Measurements from ENCODE around the gene LY6G6F. TPM values are rescaled to one million over a fixed set of nuclear protein-coding genes. Genes with fewer than 3 reads are reported as not detected.

LY6G6F gene
- total RNA-seq = not detected

- DNase-seq (ENCODE audit: low spot score) = no peak
Measured at GRCh38 chr6:31706599-31706998, at the start of gene LY6G6F. TSS of gene LY6G6F (plus strand) at chr6:31706866. CDS start at chr6:31706907, 41 bp downstream.

GRCh38 chr6:31657406-31658157 lies 49.1 kb upstream of the LY6G6F start:
- no peak for DNase-seq (ENCODE audit: low spot score)

GRCh38 chr6:31658158-31658688 lies 48.4 kb upstream of the LY6G6F start:
- DNase-seq (ENCODE audit: low spot score) = no peak

- DNase-seq (ENCODE audit: low spot score) = no peak
Measured at GRCh38 chr6:31658983-31659648, 47.5 kb upstream of the LY6G6F start.

GRCh38 chr6:31659649-31660380 lies 46.9 kb upstream of the LY6G6F start:
- DNase-seq (ENCODE audit: low spot score) = no peak

- peak; percentile 87 for DNase-seq (ENCODE audit: low spot score)
Measured at GRCh38 chr6:31660381-31661261, 46.0 kb upstream of the LY6G6F start, which contains the start of gene C6orf47. TSS of gene C6orf47 (minus strand) at chr6:31660778. CDS start at chr6:31659947, 831 bp downstream.

- DNase-seq (ENCODE audit: low spot score) = no peak
Measured at GRCh38 chr6:31661262-31662123, 45.2 kb upstream of the LY6G6F start.

- DNase-seq (ENCODE audit: low spot score) = no peak
Measured at GRCh38 chr6:31662124-31662723, 44.4 kb upstream of the LY6G6F start.

- no peak for DNase-seq (ENCODE audit: low spot score)
Measured at GRCh38 chr6:31663126-31663960, 43.3 kb upstream of the LY6G6F start.

GRCh38 chr6:31663961-31664789 lies 42.5 kb upstream of the LY6G6F start:
- DNase-seq (ENCODE audit: low spot score) = no peak

- peak; percentile 92 for DNase-seq (ENCODE audit: low spot score)
Measured at GRCh38 chr6:31664790-31665500, 41.7 kb upstream of the LY6G6F start, which contains the start of gene GPANK1. TSS of gene GPANK1 (minus strand) at chr6:31664997. CDS start at chr6:31664478, 519 bp downstream.

- peak; percentile 99 for DNase-seq (ENCODE audit: low spot score)
Measured at GRCh38 chr6:31665501-31666336, 40.9 kb upstream of the LY6G6F start, which contains the start of gene CSNK2B. TSS of gene CSNK2B (plus strand) at chr6:31666080. CDS start at chr6:31666832, 752 bp downstream.

GRCh38 chr6:31666337-31666965 lies 40.2 kb upstream of the LY6G6F start:
- no peak for DNase-seq (ENCODE audit: low spot score)

- DNase-seq (ENCODE audit: low spot score) = no peak
Measured at GRCh38 chr6:31669676-31670075, 37.0 kb upstream of the LY6G6F start, which contains the start of gene LY6G5B. TSS of gene LY6G5B (plus strand) at chr6:31669976. CDS start at chr6:31670951, 975 bp downstream.

GRCh38 chr6:31676322-31676903 lies 30.3 kb upstream of the LY6G6F start:
- DNase-seq (ENCODE audit: low spot score) = no peak

Data from ureter (tissue), 1 donor.